Fibroblast of mammary gland (primary cell): ENCODE results near the gene PRKAR1A.
"Not testable (repeated sequence)": the region's sequence is repeated elsewhere in the genome, so short reads cannot be mapped to it uniquely, and the experiment has no call there.

Experiments
- DNase-seq: peaks from one replicate; pipeline ENCODE4 v3.0.0-alpha.2; 2010; ENCODE audit warnings: low read depth
- H3K4me3 ChIP-seq: 2 replicates; pipeline ENCODE4 v1.5.1; 2011; ENCODE audit warnings: low read depth, mild to moderate bottlenecking, low read length, moderate library complexity; ENCODE audit not compliant: control insufficient read depth
- TF ChIP-seq, protein P1 (sequence below): conservative IDR thresholded peaks from 2 replicates; pipeline ENCODE4 v1.5.1; 2011; ENCODE audit warnings: low read depth, low read length, inconsistent platforms; ENCODE audit not compliant: control insufficient read depth, insufficient read depth

The PRKAR1A gene

DNA sequence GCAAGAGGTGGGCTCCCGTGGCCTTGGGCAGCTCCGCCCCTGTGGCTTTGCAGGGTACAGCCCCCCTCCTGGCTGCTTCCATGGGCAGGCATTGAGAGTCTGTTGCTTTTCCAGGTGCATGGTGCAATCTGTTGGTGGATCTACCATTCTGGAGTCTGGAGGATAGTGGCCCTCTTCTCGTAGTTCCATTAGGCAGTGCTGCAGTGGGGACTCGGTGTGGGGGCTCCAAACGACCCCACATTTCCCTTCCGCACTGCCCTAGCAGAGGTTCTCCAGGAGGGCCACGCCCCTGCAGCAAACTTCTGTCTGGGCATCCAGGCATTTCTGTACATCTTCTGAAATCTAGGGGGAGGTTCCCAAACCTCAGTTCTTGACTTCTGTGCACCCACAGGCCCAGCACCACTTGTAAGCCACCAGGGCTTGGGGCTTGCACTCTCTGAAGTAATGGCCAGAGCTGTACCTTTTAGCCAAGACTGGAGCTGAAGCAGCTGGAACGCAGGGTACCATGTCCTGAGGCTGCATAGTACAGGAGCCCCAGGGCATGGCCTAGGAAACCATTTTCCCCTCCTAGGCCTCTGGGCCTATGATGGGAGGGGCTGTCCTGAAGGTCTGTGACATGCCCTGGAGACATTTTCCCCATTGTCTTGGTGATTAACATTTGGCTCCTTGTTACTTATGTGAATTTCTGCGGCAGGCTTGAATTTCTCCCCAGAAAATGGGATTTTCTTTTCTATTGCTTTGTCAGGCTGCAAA lies 6.0 kb downstream of the PRKAR1A start:
- no peak overlapping the region for H3K4me3 ChIP-seq
- DNase-seq: no peak
- TF ChIP-seq, protein P1, sequence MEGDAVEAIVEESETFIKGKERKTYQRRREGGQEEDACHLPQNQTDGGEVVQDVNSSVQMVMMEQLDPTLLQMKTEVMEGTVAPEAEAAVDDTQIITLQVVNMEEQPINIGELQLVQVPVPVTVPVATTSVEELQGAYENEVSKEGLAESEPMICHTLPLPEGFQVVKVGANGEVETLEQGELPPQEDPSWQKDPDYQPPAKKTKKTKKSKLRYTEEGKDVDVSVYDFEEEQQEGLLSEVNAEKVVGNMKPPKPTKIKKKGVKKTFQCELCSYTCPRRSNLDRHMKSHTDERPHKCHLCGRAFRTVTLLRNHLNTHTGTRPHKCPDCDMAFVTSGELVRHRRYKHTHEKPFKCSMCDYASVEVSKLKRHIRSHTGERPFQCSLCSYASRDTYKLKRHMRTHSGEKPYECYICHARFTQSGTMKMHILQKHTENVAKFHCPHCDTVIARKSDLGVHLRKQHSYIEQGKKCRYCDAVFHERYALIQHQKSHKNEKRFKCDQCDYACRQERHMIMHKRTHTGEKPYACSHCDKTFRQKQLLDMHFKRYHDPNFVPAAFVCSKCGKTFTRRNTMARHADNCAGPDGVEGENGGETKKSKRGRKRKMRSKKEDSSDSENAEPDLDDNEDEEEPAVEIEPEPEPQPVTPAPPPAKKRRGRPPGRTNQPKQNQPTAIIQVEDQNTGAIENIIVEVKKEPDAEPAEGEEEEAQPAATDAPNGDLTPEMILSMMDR: no peak

DNA sequence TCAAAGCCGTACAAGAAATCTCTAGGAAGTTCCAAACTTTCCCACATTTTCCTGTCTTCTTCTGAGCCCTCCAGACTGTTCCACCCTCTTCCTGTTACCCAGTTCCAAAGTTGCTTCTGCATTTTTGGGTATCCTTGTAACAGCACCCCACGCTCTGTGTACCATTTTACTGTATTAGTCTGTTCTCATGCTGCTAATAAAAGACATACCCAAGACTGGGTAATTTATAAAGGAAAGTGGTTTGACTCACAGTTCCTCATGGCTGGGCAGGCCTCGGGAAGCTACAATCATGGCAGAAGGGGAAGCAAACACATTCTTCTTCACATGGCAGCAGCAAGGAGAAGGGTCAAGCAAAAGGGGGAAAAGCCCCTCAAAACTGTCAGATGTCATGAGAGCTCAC lies 6.8 kb downstream of the PRKAR1A start:
- not testable (repeated sequence) for H3K4me3 ChIP-seq, DNase-seq

DNA sequence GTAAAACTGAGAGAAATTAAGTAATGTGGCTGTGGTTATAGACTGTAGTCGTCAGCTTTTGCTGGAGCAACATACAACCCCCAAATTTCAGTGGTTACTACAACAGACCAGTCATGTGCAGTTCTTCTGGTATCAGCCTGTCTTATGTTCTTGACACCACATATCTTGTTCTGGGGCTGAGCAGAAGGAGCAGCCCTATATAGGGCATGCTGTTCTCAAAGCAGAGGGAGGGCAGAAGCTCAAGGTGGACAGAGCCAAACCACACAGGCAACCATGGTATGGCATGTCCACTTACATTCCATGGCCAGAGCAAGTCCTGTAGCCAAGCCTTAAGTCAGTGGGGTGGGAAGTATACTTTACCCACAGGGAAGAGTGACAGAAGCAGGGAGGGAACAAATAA lies 7.7 kb downstream of the PRKAR1A start:
- DNase-seq: no peak
- TF ChIP-seq, protein P1: no peak
- H3K4me3 ChIP-seq: no peak overlapping the region

DNA sequence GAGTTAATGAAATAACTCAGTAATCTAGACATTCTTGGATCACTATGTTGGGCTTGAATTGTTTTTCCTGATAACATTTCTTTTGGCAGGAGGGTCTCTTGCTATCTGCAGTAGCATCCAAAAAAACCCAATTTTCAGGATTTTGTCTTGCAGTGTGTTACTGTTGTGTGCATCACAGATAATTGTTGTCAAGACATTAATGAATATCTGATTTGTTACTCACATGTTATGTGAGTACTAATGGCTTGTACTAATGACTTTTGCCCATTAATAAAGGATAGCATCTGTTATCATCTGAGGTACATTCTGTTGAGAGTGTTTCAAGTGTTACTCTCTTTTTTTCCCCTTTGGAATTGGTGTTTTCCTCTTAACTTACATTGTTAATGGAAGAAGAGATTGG lies 10.0 kb downstream of the PRKAR1A start:
- DNase-seq: no peak
- TF ChIP-seq, protein P1: no peak

DNA sequence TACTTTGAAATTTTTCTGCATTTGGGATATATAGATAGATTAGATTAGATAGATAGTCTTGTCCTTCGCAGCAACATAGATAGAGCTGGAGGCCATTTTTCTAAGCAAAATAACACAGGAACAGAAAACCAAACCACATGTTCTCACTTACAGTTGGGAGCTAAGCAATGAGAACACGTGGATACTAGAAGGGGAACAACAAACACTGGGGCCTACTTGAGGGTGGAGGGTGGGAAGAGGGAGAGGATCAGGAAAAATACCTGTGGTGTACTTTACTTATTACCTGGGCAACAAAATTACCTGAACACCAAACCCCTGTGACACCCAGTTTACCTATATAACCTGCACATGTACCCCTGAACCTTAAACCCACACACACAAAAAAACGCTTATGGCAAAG lies 14.3 kb downstream of the PRKAR1A start:
- H3K4me3 ChIP-seq: no peak overlapping the region
- no peak for DNase-seq
- TF ChIP-seq, protein P1: no peak

More for the DNA sequence above, 10.0 kb downstream of the PRKAR1A start:
- H3K4me3 ChIP-seq: no peak overlapping the region

DNA sequence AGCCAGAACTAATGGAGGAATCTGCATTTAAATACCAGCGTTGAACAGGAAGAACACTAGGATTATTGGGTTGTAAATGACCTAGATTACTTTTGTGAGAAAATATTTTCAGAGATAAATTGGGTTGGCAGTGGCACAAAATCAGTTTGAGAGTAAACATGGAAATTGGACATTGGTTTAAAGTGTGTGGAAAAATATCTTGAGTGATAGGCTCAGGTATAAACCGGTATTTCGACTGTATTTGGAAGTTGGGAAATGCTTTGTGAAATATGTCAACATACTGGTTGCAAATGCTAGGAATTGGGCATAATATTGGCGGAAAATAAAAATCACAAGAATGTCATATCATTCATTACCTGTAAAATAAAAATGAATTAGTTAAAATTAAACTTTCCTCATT lies 15.1 kb downstream of the PRKAR1A start:
- no peak for DNase-seq
- no peak overlapping the region for H3K4me3 ChIP-seq
- TF ChIP-seq, protein P1: no peak

DNA sequence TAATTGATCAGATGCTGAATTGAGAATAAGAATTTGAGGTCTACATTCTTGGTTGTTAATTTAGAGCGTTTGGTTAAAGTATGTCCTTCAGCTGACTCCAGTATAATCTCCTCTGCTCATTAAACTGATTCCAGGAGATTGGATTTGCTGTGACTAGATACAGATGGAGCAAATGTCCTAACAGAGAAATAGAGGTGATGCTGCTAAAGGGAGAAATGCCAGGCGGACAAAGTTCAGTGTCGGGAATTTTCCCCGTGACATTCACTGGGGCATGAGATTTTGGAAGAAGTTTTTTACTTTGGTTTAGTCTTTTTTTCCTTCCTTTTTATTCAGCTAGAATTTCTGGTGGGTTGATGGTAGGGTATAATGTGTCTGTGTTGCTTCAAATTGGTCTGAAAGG lies 19.0 kb downstream of the PRKAR1A start:
- TF ChIP-seq, protein P1: no peak
- DNase-seq: no peak
- H3K4me3 ChIP-seq: no peak overlapping the region
